ENCODE results near the gene STK38. TPM values are rescaled to one million over a fixed set of nuclear protein-coding genes. Genes with fewer than 3 reads are reported as not detected.

STK38 gene
- polyA plus RNA-seq, 2 of the 4 experiments (the other 2 are of a cell fraction), result 30.0 to 30.9 TPM

DNA sequence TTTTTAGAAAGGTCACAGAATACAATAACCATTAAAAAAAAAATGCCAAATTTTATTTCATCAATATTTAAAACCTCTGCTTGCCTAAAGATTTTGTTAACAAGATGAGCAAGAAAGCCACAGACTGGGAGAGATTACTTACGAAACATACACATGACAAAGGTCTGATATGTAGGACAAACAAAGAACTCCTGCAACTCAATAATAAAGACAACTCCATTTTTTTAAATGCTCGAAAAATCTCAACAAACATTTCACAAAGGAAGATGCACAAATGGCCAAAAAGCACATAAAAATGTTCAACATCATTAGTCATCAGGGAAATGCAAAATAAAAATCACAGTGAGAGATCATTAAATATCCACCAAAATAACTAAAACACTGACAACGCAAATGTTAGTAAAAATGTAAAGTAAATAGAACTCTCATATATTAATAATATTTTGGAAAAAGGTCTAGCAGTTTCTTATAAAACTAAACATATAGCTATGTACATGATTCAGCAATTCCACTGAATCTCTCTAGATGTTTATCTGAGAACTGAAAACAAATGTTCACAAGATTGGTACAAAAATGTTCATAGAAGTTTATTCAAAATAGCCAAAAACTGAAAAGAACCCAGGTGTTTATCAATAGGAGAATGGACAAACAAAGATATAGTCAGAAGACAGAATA is 10.3 kb downstream of the STK38 start:
- no peak for ATAC-seq
- Histone ChIP-seq H3K4me1 (no peaks in the 10 kb centered on the region), H3K4me3 (no peak overlapping the region), H3K4me2 (no peak overlapping the region), H3K27ac (no peak overlapping the region), H3K9me3 (no peaks in the 10 kb centered on the region)
- 63% methylated on average over 3 of the region's 3 CpGs for WGBS (ENCODE audit: missing lambda C conversion rate)
- TF ChIP-seq BHLHE40 (IDR thresholded peaks at IDR 0.05; ENCODE audit: low read depth, low read length) (no peak), EHMT2 (IDR thresholded peaks at IDR 0.05; ENCODE audit: low read depth) (no peak), MAZ (IDR thresholded peaks at IDR 0.05; ENCODE audit: borderline replicate concordance, low read depth, low read length) (no peak), CEBPB (IDR thresholded peaks at IDR 0.05) (no peak), HDAC2 (IDR thresholded peaks at IDR 0.05) (no peak), RARB (CRISPR knock-in tag; IDR thresholded peaks at IDR 0.05) (no peak), HOXB13 (CRISPR knock-in tag; IDR thresholded peaks at IDR 0.05; ENCODE audit: low read depth) (no peak), CBX2 (IDR thresholded peaks at IDR 0.05; ENCODE audit: borderline replicate concordance, low read depth) (no peak), NFE2L2 (conservative IDR thresholded peaks at IDR 0.05; ENCODE audit: low read length) (no peak), SREBF2 (IDR thresholded peaks at IDR 0.05) (no peak), CHD4 (IDR thresholded peaks at IDR 0.05; ENCODE audit: borderline replicate concordance) (no peak), RFX5 (IDR thresholded peaks at IDR 0.05) (no peak), PHF8 (IDR thresholded peaks at IDR 0.05; ENCODE audit: borderline replicate concordance, low read depth) (no peak), HOXB5 (CRISPR knock-in tag; IDR thresholded peaks at IDR 0.05) (no peak), HEYL (CRISPR knock-in tag; IDR thresholded peaks at IDR 0.05) (no peak)
- TF ChIP-seq, protein P1, sequence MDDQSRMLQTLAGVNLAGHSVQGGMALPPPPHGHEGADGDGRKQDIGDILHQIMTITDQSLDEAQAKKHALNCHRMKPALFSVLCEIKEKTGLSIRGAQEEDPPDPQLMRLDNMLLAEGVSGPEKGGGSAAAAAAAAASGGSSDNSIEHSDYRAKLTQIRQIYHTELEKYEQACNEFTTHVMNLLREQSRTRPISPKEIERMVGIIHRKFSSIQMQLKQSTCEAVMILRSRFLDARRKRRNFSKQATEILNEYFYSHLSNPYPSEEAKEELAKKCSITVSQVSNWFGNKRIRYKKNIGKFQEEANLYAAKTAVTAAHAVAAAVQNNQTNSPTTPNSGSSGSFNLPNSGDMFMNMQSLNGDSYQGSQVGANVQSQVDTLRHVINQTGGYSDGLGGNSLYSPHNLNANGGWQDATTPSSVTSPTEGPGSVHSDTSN (IDR thresholded peaks at IDR 0.05), result no peak
- TF ChIP-seq, protein P2, sequence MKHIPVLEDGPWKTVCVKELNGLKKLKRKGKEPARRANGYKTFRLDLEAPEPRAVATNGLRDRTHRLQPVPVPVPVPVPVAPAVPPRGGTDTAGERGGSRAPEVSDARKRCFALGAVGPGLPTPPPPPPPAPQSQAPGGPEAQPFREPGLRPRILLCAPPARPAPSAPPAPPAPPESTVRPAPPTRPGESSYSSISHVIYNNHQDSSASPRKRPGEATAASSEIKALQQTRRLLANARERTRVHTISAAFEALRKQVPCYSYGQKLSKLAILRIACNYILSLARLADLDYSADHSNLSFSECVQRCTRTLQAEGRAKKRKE (CRISPR knock-in tag; IDR thresholded peaks at IDR 0.05; ENCODE audit: low read depth), result no peak
- TF ChIP-seq, protein P3, sequence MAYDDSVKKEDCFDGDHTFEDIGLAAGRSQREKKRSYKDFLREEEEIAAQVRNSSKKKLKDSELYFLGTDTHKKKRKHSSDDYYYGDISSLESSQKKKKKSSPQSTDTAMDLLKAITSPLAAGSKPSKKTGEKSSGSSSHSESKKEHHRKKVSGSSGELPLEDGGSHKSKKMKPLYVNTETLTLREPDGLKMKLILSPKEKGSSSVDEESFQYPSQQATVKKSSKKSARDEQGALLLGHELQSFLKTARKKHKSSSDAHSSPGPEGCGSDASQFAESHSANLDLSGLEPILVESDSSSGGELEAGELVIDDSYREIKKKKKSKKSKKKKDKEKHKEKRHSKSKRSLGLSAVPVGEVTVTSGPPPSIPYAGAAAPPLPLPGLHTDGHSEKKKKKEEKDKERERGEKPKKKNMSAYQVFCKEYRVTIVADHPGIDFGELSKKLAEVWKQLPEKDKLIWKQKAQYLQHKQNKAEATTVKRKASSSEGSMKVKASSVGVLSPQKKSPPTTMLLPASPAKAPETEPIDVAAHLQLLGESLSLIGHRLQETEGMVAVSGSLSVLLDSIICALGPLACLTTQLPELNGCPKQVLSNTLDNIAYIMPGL (CRISPR knock-in tag; IDR thresholded peaks at IDR 0.05; ENCODE audit: borderline replicate concordance), result no peak
- TF ChIP-seq, protein P4, sequence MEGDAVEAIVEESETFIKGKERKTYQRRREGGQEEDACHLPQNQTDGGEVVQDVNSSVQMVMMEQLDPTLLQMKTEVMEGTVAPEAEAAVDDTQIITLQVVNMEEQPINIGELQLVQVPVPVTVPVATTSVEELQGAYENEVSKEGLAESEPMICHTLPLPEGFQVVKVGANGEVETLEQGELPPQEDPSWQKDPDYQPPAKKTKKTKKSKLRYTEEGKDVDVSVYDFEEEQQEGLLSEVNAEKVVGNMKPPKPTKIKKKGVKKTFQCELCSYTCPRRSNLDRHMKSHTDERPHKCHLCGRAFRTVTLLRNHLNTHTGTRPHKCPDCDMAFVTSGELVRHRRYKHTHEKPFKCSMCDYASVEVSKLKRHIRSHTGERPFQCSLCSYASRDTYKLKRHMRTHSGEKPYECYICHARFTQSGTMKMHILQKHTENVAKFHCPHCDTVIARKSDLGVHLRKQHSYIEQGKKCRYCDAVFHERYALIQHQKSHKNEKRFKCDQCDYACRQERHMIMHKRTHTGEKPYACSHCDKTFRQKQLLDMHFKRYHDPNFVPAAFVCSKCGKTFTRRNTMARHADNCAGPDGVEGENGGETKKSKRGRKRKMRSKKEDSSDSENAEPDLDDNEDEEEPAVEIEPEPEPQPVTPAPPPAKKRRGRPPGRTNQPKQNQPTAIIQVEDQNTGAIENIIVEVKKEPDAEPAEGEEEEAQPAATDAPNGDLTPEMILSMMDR (IDR thresholded peaks at IDR 0.05), result no peak
- TF ChIP-seq, protein P5, sequence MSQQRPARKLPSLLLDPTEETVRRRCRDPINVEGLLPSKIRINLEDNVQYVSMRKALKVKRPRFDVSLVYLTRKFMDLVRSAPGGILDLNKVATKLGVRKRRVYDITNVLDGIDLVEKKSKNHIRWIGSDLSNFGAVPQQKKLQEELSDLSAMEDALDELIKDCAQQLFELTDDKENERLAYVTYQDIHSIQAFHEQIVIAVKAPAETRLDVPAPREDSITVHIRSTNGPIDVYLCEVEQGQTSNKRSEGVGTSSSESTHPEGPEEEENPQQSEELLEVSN (IDR thresholded peaks at IDR 0.05; ENCODE audit: borderline replicate concordance, low read depth), result no peak
- CTCF ChIA-PET, result interaction anchor here (1.0 kb wide), 1 partner anchor 74 kb away, joined by 3 read pairs; no protein-coding TSS in a partner anchor
- POLR2A ChIA-PET, result no interaction called here
- DNase-seq (ENCODE audit: low read depth in 1 of 2, low spot score in 1 of 2), result no peak
- FAIRE-seq, result no peak

DNA sequence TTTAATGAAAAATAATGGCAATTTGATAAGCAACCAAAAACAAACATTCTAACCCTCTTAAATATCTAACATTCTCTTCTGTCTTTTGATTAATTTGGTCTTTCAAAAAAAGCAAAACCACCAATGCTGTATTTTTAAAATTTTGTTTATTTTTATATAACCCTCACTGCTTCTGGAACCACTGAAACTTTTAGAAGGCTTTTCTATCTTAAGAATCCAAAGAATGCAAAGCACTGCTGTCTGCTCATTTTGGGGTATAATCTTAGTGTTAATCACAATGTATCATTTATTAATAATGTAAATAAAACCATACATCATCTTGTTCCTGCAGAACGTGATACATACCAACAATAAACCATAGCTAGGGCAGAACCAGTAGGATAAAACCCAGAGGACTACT is 14.0 kb downstream of the STK38 start:
- ATAC-seq, result no peak
- H3K9me3 ChIP-seq, result no peaks in the 10 kb centered on the region
- H3K4me2 ChIP-seq, result no peak overlapping the region
- no peak overlapping the region for H3K4me3 ChIP-seq
- ChIA-PET POLR2A (no interaction called here), CTCF (no interaction called here)
- TF ChIP-seq TP53 (CRISPR knock-in tag; IDR thresholded peaks at IDR 0.05) (no peak), SREBF2 (IDR thresholded peaks at IDR 0.05) (no peak)
- TF ChIP-seq, protein P6, sequence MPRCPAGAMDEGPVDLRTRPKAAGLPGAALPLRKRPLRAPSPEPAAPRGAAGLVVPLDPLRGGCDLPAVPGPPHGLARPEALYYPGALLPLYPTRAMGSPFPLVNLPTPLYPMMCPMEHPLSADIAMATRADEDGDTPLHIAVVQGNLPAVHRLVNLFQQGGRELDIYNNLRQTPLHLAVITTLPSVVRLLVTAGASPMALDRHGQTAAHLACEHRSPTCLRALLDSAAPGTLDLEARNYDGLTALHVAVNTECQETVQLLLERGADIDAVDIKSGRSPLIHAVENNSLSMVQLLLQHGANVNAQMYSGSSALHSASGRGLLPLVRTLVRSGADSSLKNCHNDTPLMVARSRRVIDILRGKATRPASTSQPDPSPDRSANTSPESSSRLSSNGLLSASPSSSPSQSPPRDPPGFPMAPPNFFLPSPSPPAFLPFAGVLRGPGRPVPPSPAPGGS (IDR thresholded peaks at IDR 0.05), result no peak
- no peak for FAIRE-seq
- H3K27ac ChIP-seq, result no peak overlapping the region
- WGBS (ENCODE audit: missing lambda C conversion rate), result 67% methylated on average over 1 of the region's 1 CpG
- no peak for DNase-seq (ENCODE audit: low read depth in 1 of 2, low spot score in 1 of 2)
- no peaks in the 10 kb centered on the region for H3K4me1 ChIP-seq

Measured in A549 (cell line).